GM19372 (cell line): Measurements from ENCODE around the gene RASL10B.
"Not testable (repeated sequence)": the region's sequence is repeated elsewhere in the genome, so short reads cannot be mapped to it uniquely, and the experiment has no call there.

Experiments used
- ATAC-seq: cut with Tn5 transposase; IDR thresholded peaks from one replicate; pipeline ENCODE4 v1.9.1; 2021; ENCODE audit warnings: mild to moderate bottlenecking, low read depth, moderate library complexity; ENCODE audit not compliant: unreplicated experiment

Gene RASL10B

GRCh38 chr17:35731239-35731916 lies at the start of gene RASL10B:
Gene RASL10B (plus strand): TSS chr17:35731639. CDS start chr17:35735185, 3,546 bp downstream.
- ATAC-seq, result no peak

GRCh38 chr17:35683591-35683990 lies 47.8 kb upstream of the RASL10B start:
- no peak for ATAC-seq

GRCh38 chr17:35684055-35684802 lies 47.2 kb upstream of the RASL10B start:
- ATAC-seq, result no peak

- no peak for ATAC-seq
These were observed 38.8 kb upstream of the RASL10B start for GRCh38 chr17:35692512-35693210.

- ATAC-seq, result no peak
These were observed 37.8 kb upstream of the RASL10B start for GRCh38 chr17:35693662-35694061.

GRCh38 chr17:35694906-35695305 lies 36.5 kb upstream of the RASL10B start:
- no peak for ATAC-seq

- ATAC-seq, result no peak
These were observed 35.8 kb upstream of the RASL10B start for GRCh38 chr17:35695613-35696012.

GRCh38 chr17:35698800-35699199 lies 32.6 kb upstream of the RASL10B start:
- no peak for ATAC-seq

- ATAC-seq, result no peak
These were observed 31.3 kb upstream of the RASL10B start for GRCh38 chr17:35700150-35700549.

- ATAC-seq, result no peak
These were observed 29.9 kb upstream of the RASL10B start for GRCh38 chr17:35701491-35701890.

GRCh38 chr17:35703308-35703707 lies 28.1 kb upstream of the RASL10B start:
- not testable (repeated sequence) for ATAC-seq

GRCh38 chr17:35705230-35705629 lies 26.2 kb upstream of the RASL10B start:
- no peak for ATAC-seq

GRCh38 chr17:35705705-35706104 lies 25.7 kb upstream of the RASL10B start:
- ATAC-seq, result no peak

- ATAC-seq, result no peak
These were observed 23.3 kb upstream of the RASL10B start for GRCh38 chr17:35708149-35708548.

GRCh38 chr17:35708951-35709350 lies 22.5 kb upstream of the RASL10B start:
- no peak for ATAC-seq

- ATAC-seq, result no peak
These were observed 21.6 kb upstream of the RASL10B start for GRCh38 chr17:35709874-35710273.

GRCh38 chr17:35710950-35711349 lies 20.5 kb upstream of the RASL10B start:
- ATAC-seq, result no peak

- no peak for ATAC-seq
These were observed 18.2 kb upstream of the RASL10B start for GRCh38 chr17:35713069-35713728.

GRCh38 chr17:35714988-35715387 lies 16.5 kb upstream of the RASL10B start:
- no peak for ATAC-seq

GRCh38 chr17:35715416-35715815 lies 16.0 kb upstream of the RASL10B start:
- ATAC-seq, result no peak

GRCh38 chr17:35716173-35716572 lies 15.3 kb upstream of the RASL10B start:
- ATAC-seq, result no peak
